Gastrocnemius medialis (tissue), 4 donors: ENCODE measurements around the gene VGLL4. TPM values are rescaled to one million over a fixed set of nuclear protein-coding genes. Genes with fewer than 3 reads are reported as not detected.

Experiments used
- ATAC-seq, 2 donors: fragments of 150-250 bp; one replicate each; pipeline ENCODE4 v1.9.1; 2016
- DNase-seq, 2 donors: peaks; one replicate each; pipeline ENCODE4 v3.0.0-alpha.2; 2019
- H3K27ac ChIP-seq, 4 donors: fragments of 200-600 bp; sonication (generic); 1 replicate in 1 of 4; 2 replicates in 3 of 4; pipeline ENCODE4 v1.5.1; 2016 to 2018; ENCODE audit warnings: mild to moderate bottlenecking in 2 of 4, moderate library complexity in 1 of 4
- H3K27me3 ChIP-seq, 3 donors: fragments of 200-600 bp; sonication (generic) in 2 of 3; 1 replicate in 1 of 3; 2 replicates in 2 of 3; pipeline versions ENCODE4 v1.5.1 to v1.6.0; 2016 to 2019; ENCODE audit warnings: mild to moderate bottlenecking in 1 of 3, moderate library complexity in 1 of 3
- H3K36me3 ChIP-seq, 2 donors: fragments of 200-600 bp; sonication (generic) in 1 of 2; one replicate each; pipeline ENCODE4 v1.5.1; 2017 to 2018
- H3K4me1 ChIP-seq, 2 donors: fragments of 200-600 bp; sonication (generic) in 1 of 2; one replicate each; pipeline ENCODE4 v1.5.1; 2016 to 2017; ENCODE audit warnings: mild to moderate bottlenecking in 2 of 2
- H3K4me3 ChIP-seq, 4 donors: fragments of 200-600 bp; sonication (generic) in 3 of 4; 1 replicate in 1 of 4; 2 replicates in 3 of 4; pipeline ENCODE4 v1.5.1; 2016 to 2019; ENCODE audit warnings: mild to moderate bottlenecking in 2 of 4
- H3K9me3 ChIP-seq, 3 donors: fragments of 200-600 bp; sonication (generic) in 2 of 3; 1 replicate in 1 of 3; 2 replicates in 2 of 3; pipeline ENCODE4 v1.5.1; 2016 to 2019
- CTCF ChIP-seq, 5 experiments: fragments of 450-650 bp in 3 of 5; fragments of 200-600 bp in 2 of 5; sonication (generic) in 2 of 5; IDR thresholded peaks in 4 of 5; conservative IDR thresholded peaks in 1 of 5; 1 replicate in 4 of 5; 2 replicates in 1 of 5; pipeline ENCODE4 v1.5.1; 2016 to 2019; ENCODE audit warnings: antibody characterized with exemption in 5 of 5, mild to moderate bottlenecking in 3 of 5, moderate library complexity in 3 of 5
- POLR2A ChIP-seq, 2 donors: fragments of 450-650 bp; IDR thresholded peaks; one replicate each; pipeline ENCODE4 v1.6.1; 2017; ENCODE audit warnings: antibody characterized with exemption in 2 of 2, mild to moderate bottlenecking in 2 of 2, moderate library complexity in 2 of 2
- in situ Hi-C, 4 donors: fragments of 200-750 bp; cut with MboI; loops; one replicate each; pipeline versions ENCODE4 v1.15.0 to v1.8.0; 2017; ENCODE audit warnings: low sequenced_read_pairs in 4 of 4
- intact Hi-C: fragments of 100-400 bp; cut with DNase I; formaldehyde crosslinking; loops from one replicate; pipeline ENCODE4 v1.15.1; 2023; ENCODE audit warnings: low total_unique reads
- total RNA-seq, 4 donors: library from RNA; depleted of rRNA; stranded (reverse); fragments of >200 nt; gene quantifications; one replicate each; pipeline versions ENCODE4 v1.1.0 to v1.2.3, GENCODE V29; 2016

Gene VGLL4
- total RNA-seq, 4 donors from 2014 or later: 8.9 to 20.9 (median 12.8) TPM

- H3K27me3 ChIP-seq: no peaks in the 10 kb centered on the region
- in situ Hi-C loops (loop anchor here in 1 of 4 donors (25.0 kb wide), 1 partner anchor 709 kb away; no protein-coding TSS in a partner anchor), intact Hi-C loops (no loop called here)
- ATAC-seq (no peak), DNase-seq (peak in 1 of 2 donors; percentile 27)
- H3K27ac ChIP-seq: no peak overlapping the region
- H3K36me3 ChIP-seq: no peaks in the 10 kb centered on the region
- TF ChIP-seq POLR2A (IDR thresholded peaks at IDR 0.05) (no peak), CTCF (IDR thresholded peaks at IDR 0.05 in 4 of 5, conservative IDR thresholded peaks at IDR 0.05 in 1 of 5) (no peak)
- peaks cover 0 to 18% of the 10 kb centered on the region in 2 donors for H3K4me1 ChIP-seq
- no peaks in the 10 kb centered on the region for H3K9me3 ChIP-seq
- H3K4me3 ChIP-seq: no peak overlapping the region
Observed at GRCh38 chr3:11671648-11672100, 28.0 kb upstream of the VGLL4 start.

- Histone ChIP-seq H3K4me1 (peaks cover 0 to 18% of the 10 kb centered on the region in 2 donors), H3K27ac (no peak overlapping the region), H3K9me3 (no peaks in the 10 kb centered on the region), H3K4me3 (no peak overlapping the region), H3K27me3 (no peaks in the 10 kb centered on the region), H3K36me3 (no peaks in the 10 kb centered on the region)
- in situ Hi-C loops: loop anchor here in 2 of 4 donors (10.0 to 25.0 kb wide), 2 partner anchors 136 to 706 kb away; no protein-coding TSS in a partner anchor
- DNase-seq (no peak), ATAC-seq (no peak)
- TF ChIP-seq POLR2A (IDR thresholded peaks at IDR 0.05) (no peak), CTCF (IDR thresholded peaks at IDR 0.05 in 4 of 5, conservative IDR thresholded peaks at IDR 0.05 in 1 of 5) (no peak)
- intact Hi-C loops: no loop called here
Observed at GRCh38 chr3:11668243-11669235, 24.8 kb upstream of the VGLL4 start.

- in situ Hi-C loops (loop anchor here in 2 of 4 donors (10.0 to 25.0 kb wide), 2 partner anchors 139 to 703 kb away; no protein-coding TSS in a partner anchor), intact Hi-C loops (no loop called here)
- Histone ChIP-seq H3K27ac (no peak overlapping the region), H3K4me1 (peaks cover 0 to 3% of the 10 kb centered on the region in 2 donors), H3K36me3 (no peaks in the 10 kb centered on the region), H3K4me3 (no peak overlapping the region), H3K9me3 (no peaks in the 10 kb centered on the region), H3K27me3 (no peaks in the 10 kb centered on the region)
- DNase-seq (no peak), ATAC-seq (no peak)
- TF ChIP-seq POLR2A (IDR thresholded peaks at IDR 0.05): no peak
- no peak for TF ChIP-seq CTCF (IDR thresholded peaks at IDR 0.05 in 4 of 5, conservative IDR thresholded peaks at IDR 0.05 in 1 of 5)
Observed at GRCh38 chr3:11665331-11665730, 21.6 kb upstream of the VGLL4 start.

- no peak for DNase-seq
- TF ChIP-seq CTCF (IDR thresholded peaks at IDR 0.05 in 4 of 5, conservative IDR thresholded peaks at IDR 0.05 in 1 of 5) (no peak), POLR2A (IDR thresholded peaks at IDR 0.05) (no peak)
- H3K9me3 ChIP-seq: no peaks in the 10 kb centered on the region
- in situ Hi-C loops (loop anchor here in 2 of 4 donors (10.0 to 25.0 kb wide), 2 partner anchors 142 to 700 kb away; no protein-coding TSS in a partner anchor), intact Hi-C loops (no loop called here)
- peaks cover 7 to 15% of the 10 kb centered on the region in 2 donors for H3K4me1 ChIP-seq
- H3K27me3 ChIP-seq: no peaks in the 10 kb centered on the region
- no peak overlapping the region for H3K27ac ChIP-seq
- ATAC-seq: no peak
- H3K4me3 ChIP-seq: no peak overlapping the region
- H3K36me3 ChIP-seq: no peaks in the 10 kb centered on the region
Observed at GRCh38 chr3:11662392-11662990, 18.8 kb upstream of the VGLL4 start.
